HepG2 (cell line): ENCODE data around the gene NSL1. TPM values are rescaled to one million over a fixed set of nuclear protein-coding genes. Genes with fewer than 3 reads are reported as not detected.

ENCODE experiments used
- ATF7 ChIP-seq, 2 experiments: fragments of 450-650 bp in 1 of 2; sonication (generic) in 1 of 2; formaldehyde crosslinking in 1 of 2; IDR thresholded peaks; 2 replicates each; pipeline versions ENCODE4 v1.4.0 to v1.6.1; 2016 to 2020; ENCODE audit warnings: antibody characterized with exemption in 1 of 2, mild to moderate bottlenecking in 1 of 2, missing genetic modification reagents in 1 of 2
- DMAP1 ChIP-seq: IDR thresholded peaks from 2 replicates; pipeline ENCODE4 v1.6.1; 2016
- DRAP1 ChIP-seq: IDR thresholded peaks from 2 replicates; pipeline ENCODE4 v1.6.1; 2016; ENCODE audit warnings: missing genetic modification reagents, missing compliant biosample characterization
- EP300 ChIP-seq, 3 experiments: sonication (generic) in 1 of 3; formaldehyde crosslinking in 1 of 3; IDR thresholded peaks; 2 replicates each; pipeline versions ENCODE4 v1.5.1 to v1.6.1; 2011 to 2020; ENCODE audit warnings: low read depth in 2 of 3, low read length in 2 of 3, borderline replicate concordance in 1 of 3, improper control_type of control experiment in 1 of 3, mild to moderate bottlenecking in 1 of 3, missing genetic modification reagents in 1 of 3, moderate library complexity in 1 of 3
- HHEX ChIP-seq: IDR thresholded peaks from 2 replicates; pipeline ENCODE4 v1.6.1; 2016; ENCODE audit warnings: control low read depth
- HOMEZ ChIP-seq: IDR thresholded peaks from 2 replicates; pipeline ENCODE4 v1.6.1; 2016; ENCODE audit warnings: low read depth
- KDM6A ChIP-seq: IDR thresholded peaks from 2 replicates; pipeline ENCODE4 v1.6.1; 2016; ENCODE audit warnings: low read depth
- KLF11 ChIP-seq: IDR thresholded peaks from 2 replicates; pipeline ENCODE4 v1.6.1; 2016; ENCODE audit warnings: missing compliant biosample characterization
- MAFF ChIP-seq: IDR thresholded peaks from 2 replicates; pipeline ENCODE4 v1.6.1; 2011; ENCODE audit warnings: low read depth, low read length, improper control_type of control experiment
- MAX ChIP-seq: IDR thresholded peaks from 2 replicates; pipeline ENCODE4 v1.6.1; 2012; ENCODE audit warnings: inconsistent platforms
- MEIS1 ChIP-seq: sonication (generic); formaldehyde crosslinking; IDR thresholded peaks from 2 replicates; pipeline ENCODE4 v1.9.0; 2021; ENCODE audit warnings: mild to moderate bottlenecking, missing genetic modification reagents, moderate library complexity, borderline replicate concordance
- MLXIP ChIP-seq: sonication (generic); formaldehyde crosslinking; IDR thresholded peaks from 2 replicates; pipeline ENCODE4 v1.9.0; 2021; ENCODE audit warnings: missing genetic modification reagents, borderline replicate concordance
- MTA1 ChIP-seq: sonication (generic); formaldehyde crosslinking; IDR thresholded peaks from 2 replicates; pipeline ENCODE4 v1.4.0; 2020; ENCODE audit warnings: missing genetic modification reagents, mild to moderate bottlenecking, borderline replicate concordance
- NFIC ChIP-seq: IDR thresholded peaks from 2 replicates; pipeline ENCODE4 v1.6.1; 2012; ENCODE audit warnings: mild to moderate bottlenecking, low read length, inconsistent platforms
- SKI ChIP-seq: fragments of 450-650 bp; IDR thresholded peaks from one replicate; pipeline ENCODE4 v1.6.1; 2018; ENCODE audit warnings: mild to moderate bottlenecking; ENCODE audit not compliant: partially characterized antibody
- ZFP90 ChIP-seq: sonication (generic); formaldehyde crosslinking; IDR thresholded peaks from 2 replicates; pipeline ENCODE4 v1.8.0; 2022; ENCODE audit warnings: missing genetic modification reagents, mild to moderate bottlenecking, inconsistent platforms, borderline replicate concordance
- ZMYM4 ChIP-seq: sonication (generic); formaldehyde crosslinking; IDR thresholded peaks from 2 replicates; pipeline ENCODE4 v1.8.1; 2023; ENCODE audit warnings: mild to moderate bottlenecking, missing genetic modification reagents
- ZNF124 ChIP-seq: sonication (generic); formaldehyde crosslinking; IDR thresholded peaks from 2 replicates; pipeline ENCODE4 v1.4.0; 2020; ENCODE audit warnings: missing genetic modification reagents
- ZNF17 ChIP-seq: sonication (generic); formaldehyde crosslinking; IDR thresholded peaks from 2 replicates; pipeline ENCODE4 v1.5.0; 2020; ENCODE audit warnings: mild to moderate bottlenecking, missing genetic modification reagents
- ZNF33A ChIP-seq: sonication (generic); formaldehyde crosslinking; IDR thresholded peaks from 2 replicates; pipeline ENCODE4 v1.5.1; 2020; ENCODE audit warnings: missing genetic modification reagents, mild to moderate bottlenecking, moderate library complexity, borderline replicate concordance
- ZNF501 ChIP-seq: sonication (generic); formaldehyde crosslinking; IDR thresholded peaks from 2 replicates; pipeline ENCODE4 v1.5.1; 2020; ENCODE audit warnings: mild to moderate bottlenecking, moderate library complexity, missing genetic modification reagents
- ZNF546 ChIP-seq: sonication (generic); formaldehyde crosslinking; conservative IDR thresholded peaks from 2 replicates; pipeline ENCODE4 v1.8.1; 2023; ENCODE audit warnings: mild to moderate bottlenecking, missing genetic modification reagents
- ZNF572 ChIP-seq: sonication (generic); formaldehyde crosslinking; IDR thresholded peaks from 2 replicates; pipeline ENCODE4 v1.5.1; 2020; ENCODE audit warnings: mild to moderate bottlenecking, missing genetic modification reagents
- ZNF850 ChIP-seq: sonication (generic); formaldehyde crosslinking; conservative IDR thresholded peaks from 2 replicates; pipeline ENCODE4 v1.9.0; 2021; ENCODE audit warnings: mild to moderate bottlenecking, missing genetic modification reagents
- polyA plus RNA-seq, 8 experiments: library from polyadenylated mRNA; depleted of rRNA in 3 of 8; stranded (reverse) in 7 of 8; unstranded in 1 of 8; fragments of >200 nt; fragmentation: Illumina TruSeq in 4 of 8; extraction: Trizol in 4 of 8; gene quantifications; 2 replicates each; pipeline versions ENCODE4 v1.2.1 to v1.2.3, GENCODE V29; 2011 to 2016; ENCODE audit warnings: low read depth in 4 of 8, missing spikeins in 1 of 8, mixed read lengths in 1 of 8; ENCODE audit not compliant: insufficient read depth in 1 of 8
- total RNA-seq, 5 experiments: library from RNA; depleted of rRNA; stranded (reverse); fragments of >200 nt; fragmentation: Illumina TruSeq; extraction: Trizol; gene quantifications; 2 replicates each; pipeline ENCODE4 v1.2.3, GENCODE V29; 2016; ENCODE audit warnings: low read depth in 1 of 5
- TF ChIP-seq, protein P1 (sequence below): sonication (generic); formaldehyde crosslinking; IDR thresholded peaks from 2 replicates; pipeline ENCODE4 v1.4.0; 2020; ENCODE audit warnings: missing genetic modification reagents, borderline replicate concordance

Gene NSL1
- total and polyA plus RNA-seq, 2 of the 13 experiments (the other 11 are each of a cell fraction or from before 2014, with no cell fraction given) = 34.5 to 77.4 TPM

- TF ChIP-seq ZNF501 (CRISPR knock-in tag) (0 out of 2 replicates have a peak, but pooled peaks have one; percentile 13), ZNF33A (CRISPR knock-in tag) (no peak), DRAP1 (CRISPR knock-in tag) (peak; percentile 44; the same call in 1 of the 2 replicates), ZNF17 (no peak), ZFP90 (CRISPR knock-in tag) (no peak), MAX (peak; percentile 36; the same call in 1 of the 2 replicates), MLXIP (CRISPR knock-in tag) (no peak), SKI (no peak), MAFF (no peak), ZNF546 (CRISPR knock-in tag) (no peak), HHEX (CRISPR knock-in tag) (peak; percentile 39; the same call in 1 of the 2 replicates), KDM6A (CRISPR knock-in tag) (peak; percentile 88), ZMYM4 (CRISPR knock-in tag) (peak; percentile 46), MEIS1 (CRISPR knock-in tag) (peak; percentile 67; the same call in 1 of the 2 replicates), ZNF850 (CRISPR knock-in tag) (no peak), EP300 (IDR thresholded peaks at IDR 0.05; ENCODE audit: low read depth in 2 of 2, low read length in 2 of 2) (peak in 1 of 2 experiments; percentile 86; a peak in 2 of 4 replicates), EP300 (CRISPR knock-in tag; IDR thresholded peaks at IDR 0.05; ENCODE audit: borderline replicate concordance) (peak; percentile 71), HOMEZ (CRISPR knock-in tag) (peak; percentile 82; the same call in 1 of the 2 replicates), MTA1 (CRISPR knock-in tag) (0 out of 2 replicates have a peak, but pooled peaks have one; percentile 56), ZNF572 (CRISPR knock-in tag) (no peak), ZNF124 (CRISPR knock-in tag) (no peak), DMAP1 (CRISPR knock-in tag) (peak; percentile 24; the same call in 1 of the 2 replicates), NFIC (peak; percentile 53; the same call in 1 of the 2 replicates), ATF7 (IDR thresholded peaks at IDR 0.05) (no peak), ATF7 (CRISPR knock-in tag; IDR thresholded peaks at IDR 0.05) (no peak), KLF11 (CRISPR knock-in tag) (no peak)
- TF ChIP-seq, protein P1, sequence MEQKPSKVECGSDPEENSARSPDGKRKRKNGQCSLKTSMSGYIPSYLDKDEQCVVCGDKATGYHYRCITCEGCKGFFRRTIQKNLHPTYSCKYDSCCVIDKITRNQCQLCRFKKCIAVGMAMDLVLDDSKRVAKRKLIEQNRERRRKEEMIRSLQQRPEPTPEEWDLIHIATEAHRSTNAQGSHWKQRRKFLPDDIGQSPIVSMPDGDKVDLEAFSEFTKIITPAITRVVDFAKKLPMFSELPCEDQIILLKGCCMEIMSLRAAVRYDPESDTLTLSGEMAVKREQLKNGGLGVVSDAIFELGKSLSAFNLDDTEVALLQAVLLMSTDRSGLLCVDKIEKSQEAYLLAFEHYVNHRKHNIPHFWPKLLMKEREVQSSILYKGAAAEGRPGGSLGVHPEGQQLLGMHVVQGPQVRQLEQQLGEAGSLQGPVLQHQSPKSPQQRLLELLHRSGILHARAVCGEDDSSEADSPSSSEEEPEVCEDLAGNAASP (CRISPR knock-in tag) = peak; percentile 92; the same call in 1 of the 2 replicates
Observed at GRCh38 chr1:212827831-212828278, 36.3 kb upstream of the NSL1 start (continued).
